Gastroesophageal sphincter (tissue), 4 donors: Measurements from ENCODE around the gene C10orf62. TPM values are rescaled to one million over a fixed set of nuclear protein-coding genes. Genes with fewer than 3 reads are reported as not detected.

Experiments used
- ATAC-seq: fragments of 150-250 bp; one replicate; pipeline ENCODE4 v1.9.1; 2016; ENCODE audit warnings: mild to moderate bottlenecking, moderate library complexity
- H3K27ac ChIP-seq, 4 donors: fragments of 200-600 bp; sonication (generic) in 3 of 4; 1 replicate in 3 of 4; 2 replicates in 1 of 4; pipeline ENCODE4 v1.5.1; 2016 to 2019
- H3K27me3 ChIP-seq: fragments of 200-600 bp; sonication (generic); one replicate; pipeline ENCODE4 v1.5.1; 2019
- H3K36me3 ChIP-seq, 2 donors: fragments of 200-600 bp; sonication (generic); one replicate each; pipeline ENCODE4 v1.5.1; 2019; ENCODE audit warnings: control low read depth in 1 of 2
- H3K4me1 ChIP-seq, 3 donors: fragments of 200-600 bp; sonication (generic); 1 replicate in 2 of 3; 2 replicates in 1 of 3; pipeline ENCODE4 v1.5.1; 2016 to 2019; ENCODE audit warnings: control low read depth in 2 of 3
- H3K4me3 ChIP-seq, 2 donors: fragments of 200-600 bp; sonication (generic); one replicate each; pipeline ENCODE4 v1.5.1; 2019; ENCODE audit warnings: mild to moderate bottlenecking in 1 of 2, moderate library complexity in 1 of 2
- H3K9me3 ChIP-seq, 3 donors: fragments of 200-600 bp; sonication (generic); one replicate each; pipeline ENCODE4 v1.5.1; 2017 to 2019; ENCODE audit warnings: control low read depth in 2 of 3
- CTCF ChIP-seq, 4 experiments: fragments of 200-600 bp in 2 of 4; fragments of 450-650 bp in 2 of 4; sonication (generic) in 1 of 4; IDR thresholded peaks; one replicate each; pipeline ENCODE4 v1.5.1; 2017 to 2019; ENCODE audit warnings: antibody characterized with exemption in 4 of 4, mild to moderate bottlenecking in 2 of 4, moderate library complexity in 2 of 4
- EP300 ChIP-seq: sonication (generic); formaldehyde crosslinking; IDR thresholded peaks from one replicate; pipeline ENCODE4 v1.6.1; 2017; ENCODE audit warnings: antibody characterized with exemption, mild to moderate bottlenecking
- POLR2A ChIP-seq, 2 donors: fragments of 450-650 bp; IDR thresholded peaks; one replicate each; pipeline ENCODE4 v1.6.1; 2017; ENCODE audit warnings: antibody characterized with exemption in 2 of 2, mild to moderate bottlenecking in 2 of 2, moderate library complexity in 1 of 2
- POLR2AphosphoS5 ChIP-seq: sonication (generic); formaldehyde crosslinking; IDR thresholded peaks from one replicate; pipeline ENCODE4 v1.6.1; 2017; ENCODE audit warnings: antibody characterized with exemption
- WGBS, 2 donors: methylation state at CpG; one replicate each; pipeline ENCODE4 v1.1.5; 2018; ENCODE audit warnings: low coverage in 1 of 2; 5-methylcytosine and 5-hydroxymethylcytosine counted together
- total RNA-seq, 4 donors: library from RNA; depleted of rRNA; stranded (reverse); fragments of >200 nt; gene quantifications; one replicate each; pipeline ENCODE4 v1.1.0, GENCODE V29; 2016

The C10orf62 gene
- total RNA-seq, 4 donors from 2014 or later: not detected

- no peaks in the 10 kb centered on the region for H3K27me3 ChIP-seq
- H3K36me3 ChIP-seq: peaks cover 0 to 41% of the 10 kb centered on the region in 2 donors
- WGBS, 2 donors: no CpG with 5 or more reads among the region's 5 CpGs
- no peak for ATAC-seq
- no peaks in the 10 kb centered on the region for H3K9me3 ChIP-seq
- TF ChIP-seq CTCF (IDR thresholded peaks at IDR 0.05): no peak
- TF ChIP-seq EP300: no peak
- no peak for TF ChIP-seq POLR2A (IDR thresholded peaks at IDR 0.05)
- TF ChIP-seq POLR2AphosphoS5: no peak
- no peak overlapping the region for H3K4me3 ChIP-seq
- H3K27ac ChIP-seq: no peak overlapping the region
- peaks cover 0 to 24% (median 8%) of the 10 kb centered on the region in 3 donors for H3K4me1 ChIP-seq
Measured at GRCh38 chr10:97570789-97571471, 18.6 kb upstream of the C10orf62 start.

- H3K27ac ChIP-seq: peak overlapping the region in 1 of 4 donors; percentile 88
- ATAC-seq: no peak
- H3K4me3 ChIP-seq: no peak overlapping the region
- no peaks in the 10 kb centered on the region for H3K27me3 ChIP-seq
- peaks cover 0 to 24% (median 8%) of the 10 kb centered on the region in 3 donors for H3K4me1 ChIP-seq
- WGBS, 2 donors: 88% methylated on average over 2 of the region's 3 CpGs; no CpG with 5 or more reads in 1 of the 2 donors
- peaks cover 0 to 41% of the 10 kb centered on the region in 2 donors for H3K36me3 ChIP-seq
- no peaks in the 10 kb centered on the region for H3K9me3 ChIP-seq
- TF ChIP-seq POLR2A (IDR thresholded peaks at IDR 0.05) (no peak), POLR2AphosphoS5 (no peak), CTCF (IDR thresholded peaks at IDR 0.05) (no peak), EP300 (no peak)
Measured at GRCh38 chr10:97571622-97572021, 17.9 kb upstream of the C10orf62 start.

GRCh38 chr10:97572214-97572989, 17.1 kb upstream of the C10orf62 start, which contains the start of gene ANKRD2:
Gene ANKRD2, plus strand, starts transcription at chr10:97572779. Its CDS starts 10 bp downstream, at chr10:97572789.
- TF ChIP-seq POLR2AphosphoS5 (peak; percentile 29), CTCF (IDR thresholded peaks at IDR 0.05) (peak in 3 of 4 experiments; percentile 88 to 93 (median 90)), EP300 (no peak)
- peaks cover 0 to 24% (median 8%) of the 10 kb centered on the region in 3 donors for H3K4me1 ChIP-seq
- H3K36me3 ChIP-seq: peaks cover 0 to 41% of the 10 kb centered on the region in 2 donors
- H3K27ac ChIP-seq: peak within 1 kb of the TSS in 2 of 4 donors; percentile 62 to 88
- no CpG with 5 or more reads among the region's 16 CpGs for WGBS, 2 donors
- no peaks in the 10 kb centered on the region for H3K27me3 ChIP-seq
- ATAC-seq: peak; percentile 73
- H3K9me3 ChIP-seq: no peaks in the 10 kb centered on the region
- no peak within 1 kb of the TSS for H3K4me3 ChIP-seq

GRCh38 chr10:97573021-97573420, 16.5 kb upstream of the C10orf62 start:
- TF ChIP-seq CTCF (IDR thresholded peaks at IDR 0.05): no peak
- TF ChIP-seq POLR2AphosphoS5: no peak
- TF ChIP-seq EP300: no peak
- TF ChIP-seq POLR2A (IDR thresholded peaks at IDR 0.05): no peak
- 92% methylated on average over 2 of the region's 2 CpGs; no CpG with 5 or more reads in 1 of the 2 donors for WGBS, 2 donors
- no peak for ATAC-seq
- no peaks in the 10 kb centered on the region for H3K27me3 ChIP-seq
- H3K4me3 ChIP-seq: no peak overlapping the region
- no peaks in the 10 kb centered on the region for H3K9me3 ChIP-seq
- peak overlapping the region in 2 of 4 donors; percentile 62 to 88 for H3K27ac ChIP-seq
- H3K4me1 ChIP-seq: peaks cover 0 to 24% (median 8%) of the 10 kb centered on the region in 3 donors
- peaks cover 0 to 38% of the 10 kb centered on the region in 2 donors for H3K36me3 ChIP-seq
